HG03066 (cell line): ENCODE measurements around the gene HTR3A.

Experiments used
- ATAC-seq: cut with Tn5 transposase; IDR thresholded peaks from one replicate; pipeline ENCODE4 v1.9.1; 2021; ENCODE audit warnings: low read depth; ENCODE audit not compliant: unreplicated experiment

HTR3A gene

GRCh38 chr11:114016986-114017385 lies 42.1 kb downstream of the HTR3A start:
- no peak for ATAC-seq

- ATAC-seq, result no peak
These were observed 42.8 kb downstream of the HTR3A start for GRCh38 chr11:114017723-114018122.

- ATAC-seq, result no peak
These were observed 44.1 kb downstream of the HTR3A start for GRCh38 chr11:114019046-114019445.

- no peak for ATAC-seq
These were observed 44.7 kb downstream of the HTR3A start for GRCh38 chr11:114019574-114019973.

GRCh38 chr11:114025329-114025907 lies 50.5 kb downstream of the HTR3A start:
- ATAC-seq, result no peak

- ATAC-seq, result no peak
These were observed 51.4 kb downstream of the HTR3A start for GRCh38 chr11:114026355-114026754.

GRCh38 chr11:114027391-114027790 lies 52.5 kb downstream of the HTR3A start:
- ATAC-seq, result no peak

GRCh38 chr11:114027926-114028325 lies 53.0 kb downstream of the HTR3A start:
- ATAC-seq, result no peak

- no peak for ATAC-seq
These were observed 56.5 kb downstream of the HTR3A start for GRCh38 chr11:114031246-114031966.

- no peak for ATAC-seq
These were observed 57.0 kb downstream of the HTR3A start for GRCh38 chr11:114031967-114032320.

- ATAC-seq, result no peak
These were observed 58.2 kb downstream of the HTR3A start for GRCh38 chr11:114033066-114033465.

GRCh38 chr11:114033572-114033971 lies 58.7 kb downstream of the HTR3A start:
- ATAC-seq, result no peak

GRCh38 chr11:114034956-114035355 lies 60.0 kb downstream of the HTR3A start:
- no peak for ATAC-seq

- no peak for ATAC-seq
These were observed 61.4 kb downstream of the HTR3A start for GRCh38 chr11:114036147-114036811.

GRCh38 chr11:114036958-114037357 lies 62.0 kb downstream of the HTR3A start:
- no peak for ATAC-seq

- no peak for ATAC-seq
These were observed 64.6 kb downstream of the HTR3A start for GRCh38 chr11:114039551-114039950.
